SK-N-MC (cell line): ENCODE measurements around the gene KDM4D.

Experiments
- EZH2 ChIP-seq: fragments of 200-600 bp; sonication (generic); IDR thresholded peaks from one replicate; pipeline ENCODE4 v1.6.1; 2017; ENCODE audit warnings: antibody characterized with exemption
- POLR2AphosphoS5 ChIP-seq: IDR thresholded peaks from 2 replicates; pipeline ENCODE4 v1.6.1; 2012; ENCODE audit warnings: mild to moderate bottlenecking, low read depth, low read length, borderline replicate concordance

GRCh38 chr11:94960488-94960887 lies 13.0 kb upstream of the KDM4D start:
- TF ChIP-seq EZH2 (no peak), POLR2AphosphoS5 (no peak)
